ENCODE results near the gene EIF2B4. TPM values are rescaled to one million over a fixed set of nuclear protein-coding genes. Genes with fewer than 3 reads are reported as not detected.

The EIF2B4 gene
- total and polyA plus RNA-seq, 2 of the 13 experiments (the other 11 are each of a cell fraction or from before 2014, with no cell fraction given): 91.5 to 96.4 TPM

DNA sequence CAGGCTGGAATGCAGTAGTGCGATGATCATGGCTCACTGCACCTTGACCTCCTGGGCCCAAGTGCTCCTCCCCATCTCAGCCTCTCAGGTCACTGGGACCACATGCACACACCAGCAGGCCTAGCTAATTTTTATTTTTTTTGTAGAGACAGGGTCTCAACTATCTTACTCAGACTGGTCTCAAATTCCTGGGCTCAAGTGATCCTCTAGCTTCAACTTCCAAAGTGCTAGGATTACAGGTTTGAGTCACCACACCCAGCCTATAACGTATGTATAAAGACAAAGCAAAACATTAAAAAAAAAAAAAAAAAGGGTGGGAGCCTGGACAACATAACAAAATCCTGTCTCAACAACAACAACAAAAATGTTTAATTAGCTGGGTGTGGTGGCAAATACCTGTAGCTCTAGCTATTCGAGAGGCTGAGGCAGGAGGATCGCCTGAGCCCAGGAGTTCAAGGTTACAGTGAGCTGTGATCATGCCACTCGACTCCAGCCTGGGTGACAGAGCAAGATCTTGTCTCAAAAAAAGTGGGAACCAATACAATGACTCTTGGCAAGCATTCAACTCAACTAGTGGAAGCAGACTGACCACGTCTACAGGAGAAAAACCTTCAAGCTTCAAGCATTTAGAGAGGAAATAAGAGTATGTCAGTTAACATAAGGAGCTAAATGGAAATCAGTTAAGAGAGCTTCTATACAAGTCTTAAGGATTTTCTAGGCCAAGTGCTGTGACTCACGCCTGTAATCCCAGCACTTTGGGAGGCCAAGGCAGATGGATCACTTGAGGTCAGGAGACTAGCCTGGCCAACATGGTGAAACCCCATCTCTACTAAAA, 16.2 kb downstream of the EIF2B4 start (continued):
- TF ChIP-seq, protein P1, sequence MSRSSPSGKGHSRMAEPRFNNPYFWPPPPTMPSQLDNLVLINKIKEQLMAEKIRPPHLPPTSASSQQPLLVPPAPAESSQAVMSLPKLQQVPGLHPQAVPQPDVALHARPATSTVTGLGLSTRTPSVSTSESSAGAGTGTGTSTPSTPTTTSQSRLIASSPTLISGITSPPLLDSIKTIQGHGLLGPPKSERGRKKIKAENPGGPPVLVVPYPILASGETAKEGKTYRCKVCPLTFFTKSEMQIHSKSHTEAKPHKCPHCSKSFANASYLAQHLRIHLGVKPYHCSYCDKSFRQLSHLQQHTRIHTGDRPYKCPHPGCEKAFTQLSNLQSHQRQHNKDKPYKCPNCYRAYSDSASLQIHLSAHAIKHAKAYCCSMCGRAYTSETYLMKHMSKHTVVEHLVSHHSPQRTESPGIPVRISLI (CRISPR knock-in tag; IDR thresholded peaks at IDR 0.05; ENCODE audit: borderline replicate concordance): 0 out of 2 replicates have a peak, but pooled peaks have one; percentile 37
- TF ChIP-seq KMT2B (CRISPR knock-in tag; IDR thresholded peaks at IDR 0.05): no peak
- no peak for TF ChIP-seq GATA4 (IDR thresholded peaks at IDR 0.05; ENCODE audit: borderline replicate concordance, low read depth)
- no peak for TF ChIP-seq AKAP8 (CRISPR knock-in tag; IDR thresholded peaks at IDR 0.05)
- TF ChIP-seq SMARCC2 (IDR thresholded peaks at IDR 0.05): no peak
- no peak for TF ChIP-seq ZNF564 (CRISPR knock-in tag; IDR thresholded peaks at IDR 0.05)
- TF ChIP-seq HMG20A (CRISPR knock-in tag; IDR thresholded peaks at IDR 0.05; ENCODE audit: borderline replicate concordance): peak; percentile 42; the same call in 1 of the 2 replicates
- TF ChIP-seq, protein P2, sequence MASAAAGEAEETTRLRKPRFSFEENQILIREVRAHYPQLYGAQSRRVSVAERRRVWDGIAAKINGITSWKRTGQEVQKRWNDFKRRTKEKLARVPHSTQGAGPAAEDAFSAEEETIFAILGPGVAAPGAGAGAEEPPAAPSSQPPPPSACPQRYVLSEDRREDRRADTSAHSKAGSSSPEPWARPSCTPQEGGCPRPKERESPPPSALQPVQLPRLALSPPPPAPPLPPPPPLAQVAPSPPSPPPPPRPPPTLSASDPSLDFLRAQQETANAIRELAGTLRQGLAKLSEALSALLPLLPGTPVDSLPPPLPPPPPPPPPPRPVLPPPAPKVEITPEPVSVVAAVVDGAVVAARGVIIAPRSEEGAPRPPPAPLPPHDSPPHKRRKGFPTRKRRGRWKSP (CRISPR knock-in tag; IDR thresholded peaks at IDR 0.05): no peak
- TF ChIP-seq ZNF567 (CRISPR knock-in tag; IDR thresholded peaks at IDR 0.05; ENCODE audit: borderline replicate concordance): 0 out of 2 replicates have a peak, but pooled peaks have one; percentile 19
- peak; percentile 26; the same call in 1 of the 2 replicates for TF ChIP-seq HDAC2 (CRISPR knock-in tag; IDR thresholded peaks at IDR 0.05)
- no peak for TF ChIP-seq GABPA (IDR thresholded peaks at IDR 0.05; ENCODE audit: low read depth, low read length)
- TF ChIP-seq GABPA (CRISPR knock-in tag; IDR thresholded peaks at IDR 0.05; ENCODE audit: low read depth): peak; percentile 23; the same call in 1 of the 2 replicates
- TF ChIP-seq, protein P3, sequence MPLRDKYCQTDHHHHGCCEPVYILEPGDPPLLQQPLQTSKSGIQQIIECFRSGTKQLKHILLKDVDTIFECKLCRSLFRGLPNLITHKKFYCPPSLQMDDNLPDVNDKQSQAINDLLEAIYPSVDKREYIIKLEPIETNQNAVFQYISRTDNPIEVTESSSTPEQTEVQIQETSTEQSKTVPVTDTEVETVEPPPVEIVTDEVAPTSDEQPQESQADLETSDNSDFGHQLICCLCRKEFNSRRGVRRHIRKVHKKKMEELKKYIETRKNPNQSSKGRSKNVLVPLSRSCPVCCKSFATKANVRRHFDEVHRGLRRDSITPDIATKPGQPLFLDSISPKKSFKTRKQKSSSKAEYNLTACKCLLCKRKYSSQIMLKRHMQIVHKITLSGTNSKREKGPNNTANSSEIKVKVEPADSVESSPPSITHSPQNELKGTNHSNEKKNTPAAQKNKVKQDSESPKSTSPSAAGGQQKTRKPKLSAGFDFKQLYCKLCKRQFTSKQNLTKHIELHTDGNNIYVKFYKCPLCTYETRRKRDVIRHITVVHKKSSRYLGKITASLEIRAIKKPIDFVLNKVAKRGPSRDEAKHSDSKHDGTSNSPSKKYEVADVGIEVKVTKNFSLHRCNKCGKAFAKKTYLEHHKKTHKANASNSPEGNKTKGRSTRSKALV (CRISPR knock-in tag; IDR thresholded peaks at IDR 0.05): no peak
- TF ChIP-seq, protein P4, sequence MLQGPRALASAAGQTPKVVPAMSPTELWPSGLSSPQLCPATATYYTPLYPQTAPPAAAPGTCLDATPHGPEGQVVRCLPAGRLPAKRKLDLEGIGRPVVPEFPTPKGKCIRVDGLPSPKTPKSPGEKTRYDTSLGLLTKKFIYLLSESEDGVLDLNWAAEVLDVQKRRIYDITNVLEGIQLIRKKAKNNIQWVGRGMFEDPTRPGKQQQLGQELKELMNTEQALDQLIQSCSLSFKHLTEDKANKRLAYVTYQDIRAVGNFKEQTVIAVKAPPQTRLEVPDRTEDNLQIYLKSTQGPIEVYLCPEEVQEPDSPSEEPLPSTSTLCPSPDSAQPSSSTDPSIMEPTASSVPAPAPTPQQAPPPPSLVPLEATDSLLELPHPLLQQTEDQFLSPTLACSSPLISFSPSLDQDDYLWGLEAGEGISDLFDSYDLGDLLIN (CRISPR knock-in tag; IDR thresholded peaks at IDR 0.05; ENCODE audit: borderline replicate concordance): no peak
- TF ChIP-seq ZNF12 (CRISPR knock-in tag; IDR thresholded peaks at IDR 0.05): no peak
- TF ChIP-seq ZNF44 (CRISPR knock-in tag; IDR thresholded peaks at IDR 0.05): 0 out of 2 replicates have a peak, but pooled peaks have one; percentile 46
- no peak for TF ChIP-seq ZSCAN30 (CRISPR knock-in tag; IDR thresholded peaks at IDR 0.05)
- no peak for TF ChIP-seq ZNF761 (CRISPR knock-in tag; conservative IDR thresholded peaks at IDR 0.05)
- peak; percentile 11; the same call in 1 of the 2 replicates for TF ChIP-seq BCL6 (CRISPR knock-in tag; IDR thresholded peaks at IDR 0.05)
- TF ChIP-seq ZNF678 (CRISPR knock-in tag; IDR thresholded peaks at IDR 0.05): peak; percentile 54; the same call in 1 of the 2 replicates
- TF ChIP-seq ZNF34 (CRISPR knock-in tag; IDR thresholded peaks at IDR 0.05; ENCODE audit: borderline replicate concordance): no peak
- TF ChIP-seq GZF1 (CRISPR knock-in tag; IDR thresholded peaks at IDR 0.05): no peak
- no peak for TF ChIP-seq NFKBIZ (CRISPR knock-in tag; IDR thresholded peaks at IDR 0.05)
